G401.6 (cell line): ENCODE results near the gene USPL1.

Source experiments
- FAIRE-seq: peaks from 2 replicates; lab custom pipeline; 2012; peaks lifted over from hg19 to GRCh38; lab: Jason Lieb, UNC

Gene USPL1

DNA sequence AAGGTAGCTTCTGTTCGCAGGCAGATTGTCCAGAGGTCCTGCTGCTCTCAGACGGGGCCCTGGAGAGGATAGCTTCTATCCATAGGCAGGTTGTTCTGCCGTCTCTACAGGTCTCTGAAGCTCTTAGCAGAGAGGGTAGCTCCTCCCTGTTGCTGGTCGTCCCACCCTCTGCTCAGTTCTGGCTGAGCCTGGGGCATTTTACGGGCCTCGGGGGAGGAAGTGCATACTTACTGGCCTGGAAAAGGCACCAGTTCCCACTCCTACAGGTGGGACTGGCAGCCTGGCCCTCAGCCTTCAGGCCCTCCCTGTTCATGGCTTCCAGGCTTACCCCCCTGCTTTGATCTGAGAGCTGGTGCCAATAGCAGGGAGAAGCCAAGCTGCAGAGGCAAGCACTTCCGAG, 42.3 kb downstream of the USPL1 start:
- no peak for FAIRE-seq

- FAIRE-seq = no peak
Measured at GRCh38 chr13:30660796-30661195, 43.1 kb downstream of the USPL1 start.

- no peak for FAIRE-seq
Measured at GRCh38 chr13:30664689-30665275, 47.1 kb downstream of the USPL1 start.

DNA sequence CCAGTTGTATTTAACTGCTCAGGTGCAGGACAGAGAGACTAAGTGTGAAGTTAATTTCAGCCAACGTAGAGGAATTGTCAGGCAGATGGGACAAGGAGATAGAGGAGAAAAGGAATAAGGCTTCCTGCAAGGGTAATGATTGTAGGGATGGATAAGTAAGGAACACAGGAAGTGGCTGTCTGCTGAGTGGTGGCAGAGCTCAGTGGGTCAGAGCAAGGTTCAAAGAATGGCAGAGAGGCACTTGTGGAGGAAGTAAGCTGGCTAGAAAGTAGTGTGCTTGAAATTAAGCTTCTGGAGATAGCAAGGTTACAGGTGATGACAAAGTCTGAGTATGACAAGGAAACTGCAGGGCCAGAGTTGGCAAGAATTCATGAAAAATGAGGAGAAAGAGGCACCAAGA, 47.9 kb downstream of the USPL1 start:
- FAIRE-seq = no peak

GRCh38 chr13:30666113-30666512, 48.4 kb downstream of the USPL1 start:
- FAIRE-seq = no peak

DNA sequence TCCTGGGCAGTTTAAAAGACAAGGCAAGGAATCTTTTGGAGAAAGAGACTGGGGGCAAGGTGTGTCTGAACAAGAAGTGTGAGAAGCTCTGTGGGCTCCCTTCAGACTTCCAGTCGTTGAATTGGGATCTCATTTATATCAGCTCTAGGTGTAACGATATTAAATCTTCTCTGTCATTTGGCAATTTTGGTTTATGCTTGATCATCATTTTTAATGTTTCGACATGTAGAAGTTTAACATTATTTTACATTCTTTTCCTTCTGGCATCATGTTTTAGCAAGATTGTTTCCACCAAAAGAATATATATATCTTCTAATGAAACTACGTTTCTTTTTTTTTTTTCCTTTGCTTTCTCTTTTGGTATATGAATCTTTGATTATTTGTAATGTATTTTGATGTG, 49.3 kb downstream of the USPL1 start:
- peak; percentile 63 for FAIRE-seq

GRCh38 chr13:30668312-30668711, 50.6 kb downstream of the USPL1 start:
- no peak for FAIRE-seq

GRCh38 chr13:30671271-30671815, 53.6 kb downstream of the USPL1 start:
- no peak for FAIRE-seq

GRCh38 chr13:30673669-30674521, 56.2 kb downstream of the USPL1 start:
- FAIRE-seq = peak; percentile 6

GRCh38 chr13:30675717-30676116, 58.0 kb downstream of the USPL1 start:
- FAIRE-seq = no peak

DNA sequence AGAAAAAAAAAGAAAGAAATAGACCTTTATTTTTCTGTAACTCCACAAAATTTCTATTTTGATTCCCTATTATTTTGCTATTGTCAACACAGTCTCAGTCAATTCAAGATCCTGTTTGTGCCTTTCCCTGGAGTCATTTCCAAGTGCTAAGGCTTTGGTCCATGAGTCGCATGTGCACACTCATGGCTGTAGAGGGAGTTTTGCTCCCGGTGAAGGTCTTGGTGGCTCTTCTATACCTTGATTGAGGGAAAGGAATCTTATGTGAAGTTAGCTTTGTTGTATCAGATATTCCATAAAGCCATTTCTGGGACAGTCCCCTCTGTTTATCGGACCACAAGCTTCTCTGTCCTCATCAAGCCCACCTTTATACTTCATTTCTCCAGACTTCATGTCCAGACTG, 59.0 kb downstream of the USPL1 start:
- FAIRE-seq = peak; percentile 21

GRCh38 chr13:30679483-30680330, 62.0 kb downstream of the USPL1 start:
- no peak for FAIRE-seq

- no peak for FAIRE-seq
Measured at GRCh38 chr13:30681843-30682242, 64.1 kb downstream of the USPL1 start.

DNA sequence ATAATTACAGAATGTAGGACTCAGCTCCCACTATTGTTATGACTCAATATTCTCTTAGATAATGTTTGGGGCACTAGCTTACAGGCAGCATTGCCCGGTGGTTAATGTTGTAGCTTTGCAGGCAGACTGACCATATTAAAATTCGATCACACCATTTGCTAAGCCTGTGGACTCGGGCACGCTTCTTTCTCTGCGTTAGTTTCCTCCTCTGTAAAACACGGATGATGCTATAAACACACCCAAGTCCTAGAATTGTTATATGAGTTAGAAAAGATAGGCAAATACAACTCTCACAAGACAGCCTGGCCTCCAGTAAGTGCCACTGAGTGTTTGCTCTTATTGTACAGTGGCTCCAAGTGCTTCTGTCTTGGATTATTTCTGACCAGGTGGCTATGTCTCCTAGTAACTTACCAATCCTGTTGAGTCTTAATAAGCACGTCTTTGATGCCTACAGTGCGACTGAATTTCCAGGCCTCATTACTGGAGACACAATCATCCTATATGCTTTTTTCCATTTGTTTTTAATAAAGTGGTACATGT, 67.7 kb downstream of the USPL1 start:
- FAIRE-seq = no peak

- FAIRE-seq = no peak
Measured at GRCh38 chr13:30685987-30686386, 68.3 kb downstream of the USPL1 start.

- no peak for FAIRE-seq
Measured at GRCh38 chr13:30687601-30688000, 69.9 kb downstream of the USPL1 start.

GRCh38 chr13:30689752-30690151, 72.0 kb downstream of the USPL1 start:
- no peak for FAIRE-seq

GRCh38 chr13:30690282-30691188, 72.8 kb downstream of the USPL1 start:
- no peak for FAIRE-seq

DNA sequence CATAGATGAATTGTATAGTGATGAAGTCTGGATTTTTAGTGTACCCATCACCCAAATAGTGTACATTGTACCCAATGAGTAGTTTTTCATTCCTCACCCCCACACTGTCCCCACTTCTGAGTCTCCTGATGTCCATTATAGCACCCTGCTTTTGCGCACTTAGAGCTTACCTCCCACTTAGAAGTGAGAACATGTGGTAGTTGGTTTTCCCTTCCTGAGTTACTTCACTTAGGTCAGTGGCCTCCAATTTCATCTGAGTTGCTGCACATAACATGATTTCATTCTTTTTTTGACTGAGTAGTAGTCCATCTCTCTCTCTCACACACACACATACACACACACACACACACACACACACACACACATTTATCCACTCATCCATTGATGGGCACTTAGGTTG, 74.4 kb downstream of the USPL1 start:
- no peak for FAIRE-seq

DNA sequence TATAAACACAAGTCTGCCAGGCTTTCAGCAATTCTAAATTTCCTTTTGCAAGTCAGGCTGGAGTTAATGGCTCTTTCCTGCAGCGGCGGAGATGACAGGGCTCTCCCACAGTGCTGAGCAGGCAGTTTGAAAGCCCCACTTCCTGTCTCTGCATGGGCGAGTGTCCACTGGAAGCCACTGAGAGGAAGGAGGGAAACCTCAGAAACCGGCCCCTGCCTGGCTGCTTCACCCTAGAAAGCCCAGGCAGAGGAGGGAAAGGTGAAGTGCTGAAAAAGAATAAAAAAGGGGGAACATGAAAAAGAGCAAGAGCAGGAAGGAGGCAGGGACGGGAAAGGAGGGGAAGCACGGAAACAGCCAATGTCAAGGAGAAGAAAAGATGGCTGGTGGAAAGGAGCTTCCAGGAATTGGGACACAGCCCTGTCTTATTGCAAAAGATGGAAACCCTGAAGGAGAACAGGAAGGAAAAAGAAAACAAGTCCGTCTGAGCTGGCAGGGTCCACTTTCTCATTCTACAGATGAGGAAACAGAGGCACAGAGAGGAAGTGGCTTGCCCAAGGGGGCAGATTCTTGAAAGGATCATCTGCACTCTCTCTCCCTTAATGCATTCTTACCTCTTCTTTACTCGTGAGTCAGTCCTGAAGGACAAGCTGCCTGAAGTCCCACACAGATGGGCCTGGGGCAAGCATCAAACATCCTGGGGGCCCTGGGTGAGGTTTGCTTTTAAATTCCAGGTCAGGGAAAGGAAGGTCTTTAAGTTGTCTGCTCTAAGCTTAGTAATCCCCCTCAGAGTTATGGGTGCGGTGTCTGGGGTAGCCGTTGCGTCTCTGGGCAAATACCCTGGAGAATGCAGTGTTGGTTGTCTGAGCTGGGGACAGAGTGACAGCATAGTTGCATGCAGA, 78.8 kb downstream of the USPL1 start:
- no peak for FAIRE-seq
